GM19043 (cell line): ENCODE measurements around the gene RAD51B.

Source experiments
- ATAC-seq: cut with Tn5 transposase; IDR thresholded peaks from one replicate; pipeline ENCODE4 v1.9.1; 2021; ENCODE audit warnings: low read depth; ENCODE audit not compliant: unreplicated experiment

The RAD51B gene

GRCh38 chr14:68364792-68365192 lies 545.2 kb downstream of the RAD51B start:
- no peak for ATAC-seq

- no peak for ATAC-seq
Measured at GRCh38 chr14:68365228-68365627, 545.6 kb downstream of the RAD51B start.

- no peak for ATAC-seq
Measured at GRCh38 chr14:68366656-68367055, 547.1 kb downstream of the RAD51B start.

- no peak for ATAC-seq
Measured at GRCh38 chr14:68367536-68367935, 548.0 kb downstream of the RAD51B start.

GRCh38 chr14:68368850-68369249 lies 549.3 kb downstream of the RAD51B start:
- ATAC-seq: no peak

GRCh38 chr14:68369281-68370056 lies 549.9 kb downstream of the RAD51B start:
- ATAC-seq: peak; percentile 39

- ATAC-seq: no peak
Measured at GRCh38 chr14:68370057-68370360, 550.4 kb downstream of the RAD51B start.

- ATAC-seq: no peak
Measured at GRCh38 chr14:68372368-68372767, 552.8 kb downstream of the RAD51B start.

GRCh38 chr14:68373124-68373646 lies 553.6 kb downstream of the RAD51B start:
- ATAC-seq: no peak

GRCh38 chr14:68373847-68374444 lies 554.4 kb downstream of the RAD51B start:
- no peak for ATAC-seq

GRCh38 chr14:68374682-68375081 lies 555.1 kb downstream of the RAD51B start:
- ATAC-seq: no peak

GRCh38 chr14:68375376-68375775 lies 555.8 kb downstream of the RAD51B start:
- no peak for ATAC-seq

GRCh38 chr14:68376067-68376779 lies 556.6 kb downstream of the RAD51B start:
- ATAC-seq: no peak

GRCh38 chr14:68377006-68377405 lies 557.4 kb downstream of the RAD51B start:
- ATAC-seq: no peak

- no peak for ATAC-seq
Measured at GRCh38 chr14:68377459-68377858, 557.9 kb downstream of the RAD51B start.

GRCh38 chr14:68379510-68380328 lies 560.1 kb downstream of the RAD51B start:
- ATAC-seq: no peak

GRCh38 chr14:68380329-68380741 lies 560.8 kb downstream of the RAD51B start:
- peak; percentile 62 for ATAC-seq

- no peak for ATAC-seq
Measured at GRCh38 chr14:68384335-68384734, 564.8 kb downstream of the RAD51B start.

GRCh38 chr14:68384881-68385280 lies 565.3 kb downstream of the RAD51B start:
- no peak for ATAC-seq

- no peak for ATAC-seq
Measured at GRCh38 chr14:68386446-68386845, 566.9 kb downstream of the RAD51B start.
